NCI-H2081 treated with DMSO at 0.1 percent for 48 hours (cell line): ENCODE results near the gene MED27.
A peak's percentile ranks its signal among the peaks of the same experiment; 100 is the strongest.
"Not testable (repeated sequence)": the region's sequence is repeated elsewhere in the genome, so short reads cannot be mapped to it uniquely, and the experiment has no call there.

Experiments
- DNase-seq: peaks from one replicate; lab custom pipeline; 2025; lab: John Stamatoyannopoulos, UW

The MED27 gene

DNA sequence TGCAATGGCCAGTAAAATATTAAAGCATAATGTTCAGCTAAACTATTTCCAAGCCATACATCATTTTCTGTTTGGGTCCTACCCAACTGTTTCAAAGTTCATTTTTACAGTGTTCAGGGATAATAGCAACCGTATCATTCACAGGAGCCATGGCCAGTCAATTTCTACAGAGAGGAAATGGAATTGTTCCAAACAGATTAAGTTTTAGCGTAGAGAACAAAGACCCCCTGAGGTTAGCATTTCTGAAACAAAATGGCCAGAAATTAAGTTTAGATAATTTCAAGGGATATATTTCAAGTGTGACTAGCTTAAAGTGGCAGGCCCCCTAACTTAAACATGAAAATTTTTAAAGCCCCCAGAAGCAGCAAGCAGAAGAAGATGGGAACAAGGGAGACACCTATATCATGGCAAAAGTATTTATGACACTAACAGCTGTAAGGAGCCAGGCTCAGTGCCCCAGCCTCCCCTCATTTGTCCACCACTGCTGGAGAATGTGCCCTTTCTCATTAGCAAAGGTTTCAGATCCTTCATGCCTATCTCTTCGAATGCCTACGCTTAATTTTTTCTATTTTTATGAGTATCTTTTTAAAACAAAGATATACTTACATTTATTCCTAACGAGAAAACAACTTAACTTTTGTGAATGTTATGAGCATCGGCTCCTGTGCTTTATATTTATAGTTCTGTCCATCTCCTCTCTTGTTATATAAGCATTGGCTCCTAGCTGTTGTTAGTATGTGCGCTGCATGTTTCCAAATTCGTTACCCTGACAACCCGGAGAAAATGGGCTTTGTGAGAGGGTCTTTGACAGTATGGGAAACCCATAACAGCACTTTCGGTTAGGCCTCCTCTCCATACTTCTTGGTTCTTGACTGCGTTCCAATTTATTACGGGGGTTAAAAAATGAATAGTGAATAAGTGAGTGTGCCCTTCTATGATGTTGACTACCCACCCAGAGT lies 116.3 kb downstream of the MED27 start:
- no peak for DNase-seq

- DNase-seq = no peak
Observed at GRCh38 chr9:131961496-131961880, 118.2 kb downstream of the MED27 start.

GRCh38 chr9:131960851-131961495 lies 118.7 kb downstream of the MED27 start:
- DNase-seq = no peak

GRCh38 chr9:131960311-131960710 lies 119.4 kb downstream of the MED27 start:
- DNase-seq = no peak

DNA sequence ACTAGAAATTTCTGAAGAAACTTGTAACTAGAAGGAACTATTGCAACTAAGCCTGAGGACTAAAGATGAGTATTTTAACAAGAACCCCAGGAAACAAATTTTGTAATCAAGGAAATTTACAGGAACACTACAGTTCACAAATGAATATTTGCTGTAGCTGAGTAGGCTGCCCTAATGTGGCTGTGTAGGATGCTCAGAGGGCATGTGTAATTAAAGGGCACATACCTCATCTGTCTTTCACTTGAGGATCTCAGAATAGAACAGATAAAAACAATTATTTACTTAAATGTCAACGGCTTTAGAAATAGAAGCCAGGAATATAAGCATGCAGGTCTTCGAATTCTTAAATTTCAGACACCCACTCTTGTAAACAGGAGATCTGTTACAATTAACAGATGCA lies 119.8 kb downstream of the MED27 start:
- DNase-seq = no peak

GRCh38 chr9:131959056-131959455 lies 120.6 kb downstream of the MED27 start:
- DNase-seq = no peak

- DNase-seq = no peak
Observed at GRCh38 chr9:131954299-131954698, 125.4 kb downstream of the MED27 start.

DNA sequence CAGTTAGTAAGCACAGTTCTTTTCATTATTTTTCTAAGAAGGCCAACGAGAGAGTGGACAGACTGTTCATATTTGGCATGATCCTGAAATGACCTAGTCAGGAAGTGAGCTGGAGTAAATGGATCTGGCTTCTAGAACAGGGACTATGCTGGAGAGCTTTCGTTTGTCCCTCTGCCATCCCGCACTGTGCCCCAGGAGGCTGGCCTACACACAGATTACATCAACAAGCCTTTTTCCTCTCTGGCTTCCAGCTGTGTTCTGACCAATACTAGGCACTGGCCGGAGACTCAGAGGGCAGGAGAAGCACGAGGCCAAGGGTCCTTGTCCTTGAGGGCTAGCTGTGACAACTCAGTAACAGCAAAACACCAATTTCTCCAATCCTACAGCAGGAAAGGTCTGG lies 127.8 kb downstream of the MED27 start:
- no peak for DNase-seq

GRCh38 chr9:131951155-131951554 lies 128.5 kb downstream of the MED27 start:
- no peak for DNase-seq

DNA sequence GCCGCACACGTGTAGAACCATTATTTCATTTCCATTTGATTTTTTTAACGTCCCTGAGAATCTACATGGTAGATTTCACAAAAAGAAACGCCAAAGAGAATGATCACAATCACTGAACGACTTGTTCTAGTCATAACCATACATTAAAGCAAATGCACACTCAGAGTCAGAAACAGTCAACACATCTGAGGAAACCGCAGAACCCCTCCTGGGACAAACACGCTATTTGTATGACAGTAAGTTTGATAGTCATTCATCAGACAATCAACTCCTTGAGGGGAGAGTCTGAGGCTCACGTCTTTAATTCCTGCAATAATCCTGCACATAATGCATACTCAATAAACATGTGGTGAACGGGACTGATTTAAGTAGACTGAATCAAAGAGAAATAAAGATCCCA lies 129.2 kb downstream of the MED27 start:
- no peak for DNase-seq

DNA sequence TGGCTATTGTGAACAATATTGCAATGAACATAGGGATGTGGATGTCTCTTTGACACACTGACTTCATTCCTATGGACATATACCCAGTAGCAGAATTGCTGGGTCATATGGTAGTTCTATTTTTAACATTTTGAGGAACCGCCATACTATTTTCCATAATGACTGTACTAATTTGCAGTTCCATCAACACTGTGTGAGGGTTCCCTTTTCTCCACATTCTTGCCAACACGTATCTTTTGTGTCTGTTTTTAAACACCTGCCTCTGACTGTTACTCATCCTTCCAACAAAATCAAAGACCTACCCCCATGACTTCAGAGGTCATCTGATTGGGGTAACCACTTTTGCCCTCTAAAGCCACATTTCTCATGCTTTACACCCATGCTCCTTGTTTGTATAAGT lies 133.5 kb downstream of the MED27 start:
- no peak for DNase-seq

- DNase-seq = peak; percentile 89
Observed at GRCh38 chr9:131943351-131943841, 136.3 kb downstream of the MED27 start.

GRCh38 chr9:131942146-131942720 lies 137.4 kb downstream of the MED27 start:
- no peak for DNase-seq

- no peak for DNase-seq
Observed at GRCh38 chr9:131937451-131937850, 142.2 kb downstream of the MED27 start.

DNA sequence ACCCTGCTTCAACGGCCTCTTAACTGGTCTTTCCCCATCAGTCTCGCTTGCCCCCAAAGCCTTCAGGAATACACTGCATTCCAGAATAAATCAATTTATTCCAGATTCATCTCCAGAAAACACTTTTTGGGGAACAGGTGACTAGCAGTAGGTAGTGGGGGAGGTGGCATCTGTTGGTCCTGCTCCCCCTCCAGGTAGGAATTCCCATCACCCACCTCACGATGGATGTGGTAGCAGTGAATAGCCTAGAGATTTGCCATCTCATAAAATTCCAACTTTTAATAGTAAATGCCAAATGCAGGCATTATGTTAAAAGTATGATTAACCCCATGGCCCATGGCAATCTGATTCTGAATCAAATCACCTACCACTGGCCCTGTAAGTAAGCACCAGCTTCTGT lies 142.7 kb downstream of the MED27 start:
- DNase-seq = no peak

DNA sequence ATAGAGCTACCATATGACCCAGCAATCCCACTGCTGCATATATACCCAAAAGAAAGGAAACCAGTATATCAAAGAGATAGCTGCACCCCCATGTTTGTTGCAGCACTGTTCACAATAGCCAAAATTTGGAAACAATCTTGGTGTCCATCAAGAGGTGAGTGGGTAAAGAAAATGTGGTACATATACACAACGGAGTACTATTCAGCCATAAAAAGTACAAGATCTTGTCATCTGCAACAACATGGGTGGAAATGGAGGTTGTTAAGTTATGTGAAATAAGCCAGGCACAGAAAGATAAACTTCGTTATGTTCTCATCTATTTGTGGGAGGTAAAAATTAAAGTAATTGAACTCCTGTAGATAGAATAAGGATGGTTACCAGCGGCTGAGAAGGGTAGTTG lies 145.0 kb downstream of the MED27 start:
- DNase-seq = no peak

GRCh38 chr9:131927091-131927490 lies 152.6 kb downstream of the MED27 start:
- DNase-seq = no peak

DNA sequence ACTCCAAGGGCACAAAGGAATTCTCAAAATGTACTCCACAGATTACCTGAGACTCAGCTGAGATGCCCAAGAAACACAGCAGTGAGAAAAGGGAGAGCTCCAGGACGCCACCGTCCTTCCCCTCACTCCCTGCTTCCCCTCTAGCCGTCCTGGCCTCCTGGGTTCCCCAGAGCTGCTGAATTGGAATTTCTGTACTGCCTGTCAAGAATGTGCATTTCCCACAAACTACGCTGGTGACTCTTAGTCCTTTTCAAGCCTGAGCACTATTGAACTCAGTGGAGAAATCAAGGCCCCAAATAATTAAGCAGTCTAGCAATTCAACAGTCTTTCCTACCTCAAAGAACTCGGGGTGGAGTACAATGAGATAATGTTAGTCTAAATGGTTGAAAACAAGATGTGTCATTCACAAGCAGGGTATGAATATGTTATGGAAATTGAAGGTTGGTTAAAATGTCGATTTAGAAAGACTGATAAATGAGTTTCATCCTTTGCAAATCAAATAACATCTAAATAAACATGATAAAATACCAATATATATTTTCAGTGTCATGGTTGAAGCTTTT lies 153.2 kb downstream of the MED27 start:
- no peak for DNase-seq

GRCh38 chr9:131925677-131926177 lies 153.9 kb downstream of the MED27 start:
- DNase-seq = no peak

- no peak for DNase-seq
Observed at GRCh38 chr9:131923766-131924165, 155.9 kb downstream of the MED27 start.

DNA sequence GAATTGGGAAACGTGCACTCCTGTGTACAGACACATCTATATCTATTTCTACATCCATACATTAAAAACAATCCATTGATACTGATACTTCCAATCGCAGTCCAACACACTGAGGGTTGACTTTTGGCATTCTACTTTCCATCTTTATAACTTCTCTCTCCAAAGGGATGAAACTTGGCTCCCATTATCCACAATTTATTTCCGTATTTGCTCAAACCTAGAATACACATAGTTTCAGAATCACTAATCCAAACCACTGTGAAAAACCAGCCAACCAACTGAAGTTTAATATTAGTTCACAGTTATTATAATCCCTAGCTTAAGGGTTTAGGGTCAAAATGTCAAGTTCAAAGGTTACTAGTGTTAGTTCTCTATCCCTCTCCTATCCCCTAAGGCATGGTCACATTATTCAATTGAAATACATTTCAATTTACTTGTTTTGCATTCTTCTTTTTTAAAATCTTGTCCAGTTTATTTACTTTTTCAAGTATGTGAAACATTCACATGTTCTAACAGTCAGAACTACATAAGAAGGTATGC lies 156.5 kb downstream of the MED27 start:
- DNase-seq = no peak

DNA sequence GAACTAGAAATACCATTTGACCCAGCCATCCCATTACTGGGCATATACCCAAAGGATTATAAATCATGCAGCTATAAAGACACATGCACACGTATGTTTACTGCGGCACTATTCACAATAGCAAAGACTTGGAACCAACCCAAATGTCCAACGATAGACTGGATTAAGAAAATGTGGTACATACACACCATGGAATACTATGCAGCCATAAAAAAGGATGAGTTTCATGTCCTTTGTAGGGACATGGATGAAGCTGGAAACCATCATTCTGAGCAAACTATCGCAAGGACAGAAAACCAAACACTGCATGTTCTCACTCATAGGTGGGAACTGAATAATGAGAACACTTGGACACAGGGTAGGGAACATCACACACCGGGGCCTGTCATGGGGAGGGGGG lies 158.0 kb downstream of the MED27 start:
- not testable (repeated sequence) for DNase-seq
